ENCODE data around the gene CLEC18A. TPM values are rescaled to one million over a fixed set of nuclear protein-coding genes. Genes with fewer than 3 reads are reported as not detected.

Gene CLEC18A
- total RNA-seq, 1 donor from 2014 or later: 2.7 TPM

DNA sequence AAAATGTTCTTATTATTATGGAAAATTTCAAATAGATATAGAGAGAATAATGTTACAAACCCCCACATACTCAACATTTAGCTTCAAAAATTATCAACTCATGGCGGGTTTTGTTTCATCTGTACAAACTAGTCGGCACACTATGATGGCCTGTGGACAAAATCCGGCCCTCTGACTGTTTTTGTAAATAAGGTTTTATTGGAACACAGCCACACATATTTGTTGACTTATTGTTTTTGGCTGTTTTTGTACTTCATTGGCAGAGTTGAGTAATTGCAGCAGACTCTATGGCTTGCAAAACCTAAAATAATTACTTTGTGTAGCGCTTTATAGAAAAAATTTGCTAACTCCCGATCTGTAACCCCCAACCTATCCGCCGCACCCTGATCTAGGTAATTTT is 41.4 kb upstream of the CLEC18A start:
- Histone ChIP-seq H3K27ac (no peak overlapping the region), H3K36me3 (peaks cover 37% of the 10 kb centered on the region), H3K27me3 (ENCODE audit: low read depth) (no peaks in the 10 kb centered on the region), H3K4me1 (no peaks in the 10 kb centered on the region), H3K4me3 (no peak overlapping the region), H3K9me3 (no peaks in the 10 kb centered on the region)
- intact Hi-C loops (cut with DNase I): no loop called here
- DNase-seq: no peak
- ATAC-seq: no peak
- TF ChIP-seq, protein P1, sequence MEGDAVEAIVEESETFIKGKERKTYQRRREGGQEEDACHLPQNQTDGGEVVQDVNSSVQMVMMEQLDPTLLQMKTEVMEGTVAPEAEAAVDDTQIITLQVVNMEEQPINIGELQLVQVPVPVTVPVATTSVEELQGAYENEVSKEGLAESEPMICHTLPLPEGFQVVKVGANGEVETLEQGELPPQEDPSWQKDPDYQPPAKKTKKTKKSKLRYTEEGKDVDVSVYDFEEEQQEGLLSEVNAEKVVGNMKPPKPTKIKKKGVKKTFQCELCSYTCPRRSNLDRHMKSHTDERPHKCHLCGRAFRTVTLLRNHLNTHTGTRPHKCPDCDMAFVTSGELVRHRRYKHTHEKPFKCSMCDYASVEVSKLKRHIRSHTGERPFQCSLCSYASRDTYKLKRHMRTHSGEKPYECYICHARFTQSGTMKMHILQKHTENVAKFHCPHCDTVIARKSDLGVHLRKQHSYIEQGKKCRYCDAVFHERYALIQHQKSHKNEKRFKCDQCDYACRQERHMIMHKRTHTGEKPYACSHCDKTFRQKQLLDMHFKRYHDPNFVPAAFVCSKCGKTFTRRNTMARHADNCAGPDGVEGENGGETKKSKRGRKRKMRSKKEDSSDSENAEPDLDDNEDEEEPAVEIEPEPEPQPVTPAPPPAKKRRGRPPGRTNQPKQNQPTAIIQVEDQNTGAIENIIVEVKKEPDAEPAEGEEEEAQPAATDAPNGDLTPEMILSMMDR (IDR thresholded peaks at IDR 0.05): no peak

DNA sequence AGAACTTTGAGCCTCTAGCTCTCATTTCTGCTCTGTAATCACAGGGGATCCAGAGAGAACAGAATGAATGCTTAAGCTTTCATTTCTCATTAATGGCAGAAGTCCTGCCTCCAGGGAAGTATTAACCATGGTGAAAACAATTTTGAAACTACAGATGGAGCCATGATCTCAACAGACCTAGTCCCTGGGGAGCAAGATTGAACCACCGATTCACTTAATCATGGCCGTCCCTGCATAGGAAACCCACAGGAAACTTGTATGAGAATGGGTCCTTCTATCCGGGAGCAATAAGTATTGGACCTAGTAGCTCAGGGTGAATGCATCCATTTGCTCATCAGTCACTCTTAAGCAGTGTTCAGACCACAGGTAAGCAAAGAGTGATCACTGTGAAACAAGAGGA is 40.2 kb upstream of the CLEC18A start:
- DNase-seq: no peak
- TF ChIP-seq, protein P1 (IDR thresholded peaks at IDR 0.05): no peak
- H3K4me3 ChIP-seq: no peak overlapping the region
- no peaks in the 10 kb centered on the region for H3K27me3 ChIP-seq (ENCODE audit: low read depth)
- H3K27ac ChIP-seq: no peak overlapping the region
- no peak for ATAC-seq
- H3K9me3 ChIP-seq: no peaks in the 10 kb centered on the region
- intact Hi-C loops (cut with DNase I): no loop called here
- no peaks in the 10 kb centered on the region for H3K4me1 ChIP-seq
- H3K36me3 ChIP-seq: peaks cover 37% of the 10 kb centered on the region

DNA sequence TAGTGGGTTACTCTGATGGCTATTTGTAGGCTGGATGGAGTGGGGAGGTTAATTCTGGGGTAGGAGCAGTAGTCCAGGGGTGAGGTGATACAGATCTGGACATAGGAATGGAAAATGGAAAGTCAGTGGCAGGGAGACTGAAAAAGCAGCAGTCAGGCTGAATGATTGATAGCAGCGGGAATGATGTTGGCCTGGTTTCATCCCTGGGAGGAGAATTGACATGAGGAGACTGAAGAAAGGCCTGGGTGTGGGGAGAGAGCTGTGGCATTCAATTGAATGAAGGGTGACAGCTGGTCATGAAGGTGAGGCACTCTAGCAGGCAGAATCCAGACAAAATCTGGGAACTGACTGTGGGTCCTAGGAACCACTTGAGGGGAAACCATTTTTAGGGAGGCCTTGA is 34.7 kb upstream of the CLEC18A start:
- Histone ChIP-seq H3K4me3 (no peak overlapping the region), H3K4me1 (peaks cover 5% of the 10 kb centered on the region), H3K27me3 (ENCODE audit: low read depth) (no peaks in the 10 kb centered on the region), H3K9me3 (no peaks in the 10 kb centered on the region), H3K27ac (no peak overlapping the region), H3K36me3 (peaks cover 19% of the 10 kb centered on the region)
- TF ChIP-seq, protein P1 (IDR thresholded peaks at IDR 0.05): no peak
- ATAC-seq: no peak
- no peak for DNase-seq
- intact Hi-C loops (cut with DNase I): no loop called here

DNA sequence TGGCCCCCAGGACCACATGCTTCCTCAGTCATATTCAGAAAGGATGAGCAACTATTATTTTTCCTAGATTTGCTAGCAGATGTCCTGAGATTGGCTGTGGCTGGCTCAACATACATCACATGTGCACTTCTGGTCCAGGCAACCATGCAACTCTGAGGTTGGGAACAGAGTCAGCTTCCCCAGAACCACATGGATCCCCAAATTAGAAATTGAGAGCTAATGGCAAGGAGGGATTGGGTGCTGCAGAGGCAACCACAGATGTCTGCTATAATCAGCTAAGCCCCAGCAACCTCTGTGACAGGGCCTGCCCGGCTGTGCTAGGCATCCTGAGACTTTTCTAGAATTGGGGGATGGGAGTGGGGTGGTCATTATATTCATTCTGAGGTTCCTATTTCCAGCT is 33.8 kb upstream of the CLEC18A start:
- ATAC-seq (peak in 1 of 2 donors; percentile 12), DNase-seq (no peak)
- Histone ChIP-seq H3K36me3 (peaks cover 14% of the 10 kb centered on the region), H3K9me3 (no peaks in the 10 kb centered on the region), H3K4me1 (peaks cover 5% of the 10 kb centered on the region), H3K27me3 (ENCODE audit: low read depth) (no peaks in the 10 kb centered on the region), H3K27ac (peak overlapping the region; percentile 49), H3K4me3 (no peak overlapping the region)
- TF ChIP-seq, protein P1 (IDR thresholded peaks at IDR 0.05): no peak
- intact Hi-C loops (cut with DNase I): no loop called here

DNA sequence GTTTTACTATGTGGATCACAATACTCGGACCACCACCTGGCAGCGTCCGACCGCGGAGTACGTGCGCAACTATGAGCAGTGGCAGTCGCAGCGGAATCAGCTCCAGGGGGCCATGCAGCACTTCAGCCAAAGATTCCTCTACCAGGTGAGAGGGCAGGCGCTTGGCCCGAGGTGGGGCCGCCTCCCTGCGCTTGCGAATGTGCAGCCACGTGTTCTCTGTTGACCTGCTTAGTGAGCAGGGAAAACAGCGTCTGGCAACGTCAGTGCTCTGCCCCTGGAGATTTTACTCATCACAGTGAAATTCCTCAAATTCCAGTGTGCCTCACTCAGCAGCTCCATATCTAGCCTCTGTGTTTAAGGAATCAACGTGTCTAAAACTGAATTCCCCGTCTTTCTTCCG is 33.4 kb upstream of the CLEC18A start:
- peak overlapping the region; percentile 49 for H3K27ac ChIP-seq
- TF ChIP-seq, protein P1 (IDR thresholded peaks at IDR 0.05): no peak
- peaks cover 5% of the 10 kb centered on the region for H3K4me1 ChIP-seq
- ATAC-seq: peak; percentile 58 to 70
- no peaks in the 10 kb centered on the region for H3K9me3 ChIP-seq
- no peak overlapping the region for H3K4me3 ChIP-seq
- peaks cover 14% of the 10 kb centered on the region for H3K36me3 ChIP-seq
- no peaks in the 10 kb centered on the region for H3K27me3 ChIP-seq (ENCODE audit: low read depth)
- peak; percentile 52 for DNase-seq
- intact Hi-C loops (cut with DNase I): no loop called here

DNA sequence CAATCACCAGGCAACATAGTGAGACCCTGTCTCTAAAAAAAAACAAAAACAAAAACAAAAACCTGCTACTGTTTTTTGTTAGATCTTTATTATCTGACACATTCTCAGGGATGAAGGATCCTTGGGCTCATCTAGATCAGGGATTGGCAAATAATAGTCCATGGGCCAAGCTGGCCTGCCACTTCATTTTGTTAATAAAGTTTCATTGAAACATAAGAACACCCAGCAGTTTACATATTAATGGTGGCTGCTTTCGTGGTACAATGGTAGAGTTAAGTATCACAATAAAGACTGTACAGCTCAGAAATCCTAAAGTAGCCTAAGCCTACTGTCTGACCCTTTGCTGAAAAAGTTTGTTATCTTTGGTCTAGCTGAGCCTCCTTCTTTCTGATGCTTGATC is 32.9 kb upstream of the CLEC18A start:
- DNase-seq: no peak
- H3K27me3 ChIP-seq (ENCODE audit: low read depth): no peaks in the 10 kb centered on the region
- H3K4me1 ChIP-seq: peaks cover 5% of the 10 kb centered on the region
- no peaks in the 10 kb centered on the region for H3K9me3 ChIP-seq
- peak overlapping the region; percentile 0 for H3K27ac ChIP-seq
- peaks cover 14% of the 10 kb centered on the region for H3K36me3 ChIP-seq
- H3K4me3 ChIP-seq: no peak overlapping the region
- intact Hi-C loops (cut with DNase I): no loop called here
- TF ChIP-seq, protein P1 (IDR thresholded peaks at IDR 0.05): no peak
- no peak for ATAC-seq

All from lower lobe of right lung (tissue), 2 donors.